Activated CD8-positive, alpha-beta memory T cell treated with anti-CD3 and anti-CD28 coated beads for 1 hour (primary cell): ENCODE results near the gene TEAD1.

Experiments
- DNase-seq, 2 donors: peaks; one replicate each; pipeline ENCODE4 v3.0.0-alpha.2; 2020; ENCODE audit warnings: low read depth in 1 of 2; ENCODE audit errors: extremely low read depth in 1 of 2

TEAD1 gene

DNA sequence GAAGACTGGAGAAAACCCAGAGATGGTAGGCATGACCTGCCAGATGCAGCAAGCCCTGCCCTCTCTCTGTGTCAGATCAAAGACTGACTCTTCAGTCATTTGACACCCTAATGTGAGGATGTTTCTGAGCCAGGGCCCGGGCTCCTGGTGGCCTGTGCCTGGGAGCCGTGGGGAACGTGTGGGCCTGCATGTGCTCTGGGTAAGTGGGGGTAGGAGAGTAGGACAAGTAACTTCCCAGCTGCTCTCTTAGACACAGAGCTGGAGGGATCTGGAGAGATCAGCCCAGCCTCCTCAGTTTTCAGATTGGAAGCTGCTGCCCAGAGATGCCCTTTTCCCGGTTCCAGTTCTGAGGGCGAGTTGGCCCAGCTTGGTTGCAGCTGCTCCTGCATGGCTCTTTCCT, 110.8 kb downstream of the TEAD1 start:
- no peak for DNase-seq

DNA sequence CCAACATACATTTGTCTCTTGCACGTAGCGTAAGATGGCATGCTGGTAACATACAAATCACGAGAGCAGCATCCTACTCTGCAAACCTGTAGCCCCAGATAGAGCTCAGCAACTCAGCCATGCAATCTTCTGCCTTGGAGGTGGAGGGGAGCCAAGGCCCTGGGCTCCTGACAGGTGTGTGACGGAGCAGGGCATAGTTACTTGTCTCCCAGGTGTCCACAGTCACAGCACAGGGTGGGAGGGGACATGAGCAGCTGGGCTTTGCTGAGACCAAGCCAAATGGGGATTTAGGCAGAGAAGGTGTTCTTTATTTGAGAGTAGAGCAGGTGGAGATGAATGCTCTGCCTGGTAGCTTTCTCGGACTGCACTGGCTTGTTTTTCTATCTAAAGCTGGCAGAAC, 111.7 kb downstream of the TEAD1 start:
- DNase-seq: no peak

DNA sequence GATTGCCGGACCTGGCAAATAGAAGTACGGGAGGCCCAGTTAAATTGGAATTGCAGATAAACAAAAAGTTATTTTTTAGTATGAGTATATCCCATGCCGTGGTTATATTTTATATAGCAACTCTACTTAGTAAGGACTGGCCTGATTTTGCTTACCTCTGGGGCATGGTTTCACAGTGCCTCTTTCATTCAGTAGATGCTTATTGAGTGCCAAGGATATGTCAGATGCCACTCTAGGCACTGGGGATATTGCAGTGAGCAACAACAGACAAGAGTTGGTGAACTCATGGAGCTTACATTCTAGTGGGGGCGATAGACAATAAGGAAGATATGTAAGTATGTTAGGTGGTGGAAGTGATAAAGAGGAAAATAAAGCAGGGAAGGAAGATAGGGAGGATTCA, 112.2 kb downstream of the TEAD1 start:
- DNase-seq: no peak

DNA sequence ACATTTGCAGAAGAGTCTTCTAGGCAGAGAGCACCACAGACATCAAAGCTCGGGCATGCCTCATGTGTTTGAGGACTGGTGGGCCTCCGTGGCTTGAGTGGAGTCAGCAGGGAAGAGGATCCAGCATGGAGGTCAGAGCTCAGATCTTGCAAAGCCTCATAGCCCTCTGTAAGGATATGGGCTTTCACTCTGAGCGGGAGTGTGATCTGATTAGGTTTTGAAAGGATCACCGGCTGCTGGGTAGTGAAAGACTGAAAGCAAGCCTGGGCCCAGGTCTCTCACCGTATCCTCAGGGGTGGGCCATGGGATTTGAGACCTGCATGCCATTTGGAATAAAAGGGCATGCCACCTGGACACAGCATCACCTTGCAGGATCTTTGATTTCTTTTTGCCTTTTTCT, 112.7 kb downstream of the TEAD1 start:
- no peak for DNase-seq

DNA sequence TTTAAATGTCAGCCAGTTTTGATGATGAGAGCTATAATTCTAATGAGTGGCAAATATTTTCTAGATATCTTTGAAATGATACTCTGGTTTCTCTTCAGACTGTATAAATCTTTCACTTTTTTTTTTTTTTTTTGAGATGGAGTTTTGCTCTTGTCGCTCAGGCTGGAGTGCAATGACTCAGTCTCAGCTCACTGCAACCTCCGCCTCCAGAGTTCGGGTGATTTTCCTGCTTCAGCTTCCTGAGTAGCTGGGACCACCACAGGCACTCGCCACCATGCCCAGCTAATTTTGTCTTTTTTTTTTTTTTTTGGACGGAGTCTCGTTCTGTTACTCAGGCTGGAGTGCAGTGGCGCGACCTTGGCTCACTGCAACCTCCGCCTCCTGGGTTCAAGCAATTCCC, 113.6 kb downstream of the TEAD1 start:
- no peak for DNase-seq

DNA sequence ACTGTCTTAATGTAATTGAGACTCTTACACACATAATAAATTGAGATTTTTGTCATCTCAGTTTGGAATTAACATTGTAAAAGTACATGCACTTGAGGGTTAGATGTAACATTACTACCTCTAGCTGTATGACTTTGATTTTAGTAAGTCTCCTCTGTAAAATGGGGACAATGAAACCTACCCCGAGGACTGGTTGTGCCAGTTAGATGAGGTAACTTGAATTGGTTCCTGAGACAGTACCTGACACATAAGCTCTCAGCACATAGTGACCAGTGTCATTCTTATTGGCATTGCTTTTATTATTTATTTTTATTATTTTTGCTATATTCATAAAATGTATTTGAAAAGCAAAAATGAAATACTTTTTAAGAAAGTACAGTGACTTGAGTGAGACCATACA, 114.8 kb downstream of the TEAD1 start:
- no peak for DNase-seq

DNA sequence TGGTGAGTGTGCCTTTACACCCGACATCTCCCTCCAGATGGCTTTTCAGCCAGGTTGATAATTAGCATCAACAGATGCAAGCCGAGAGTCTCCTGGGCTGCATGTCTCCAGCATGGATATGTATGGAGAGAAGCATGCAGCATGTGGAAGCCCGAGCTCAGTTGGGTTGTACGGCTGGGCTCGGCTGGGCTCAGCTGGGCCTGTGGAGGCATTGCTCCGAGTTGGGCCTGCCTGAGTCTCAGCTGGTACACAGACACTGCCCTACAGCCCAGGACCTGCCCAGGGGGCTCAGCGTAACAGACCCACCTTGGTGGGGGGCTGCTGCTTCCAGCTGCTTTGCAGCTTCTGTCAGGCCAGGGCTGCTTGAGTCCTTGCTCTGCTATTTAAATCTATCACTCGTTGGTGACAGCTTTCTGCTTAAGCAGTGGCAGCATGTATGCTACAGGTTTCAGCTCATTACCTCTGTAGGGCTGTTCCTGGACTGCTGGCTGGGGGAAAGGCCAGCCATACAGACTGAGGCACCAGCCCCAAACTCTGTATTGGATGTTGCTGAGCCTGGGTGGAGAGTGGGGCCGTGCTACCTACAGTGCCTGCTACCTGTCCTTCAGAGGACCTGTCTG, 115.5 kb downstream of the TEAD1 start:
- DNase-seq: no peak

DNA sequence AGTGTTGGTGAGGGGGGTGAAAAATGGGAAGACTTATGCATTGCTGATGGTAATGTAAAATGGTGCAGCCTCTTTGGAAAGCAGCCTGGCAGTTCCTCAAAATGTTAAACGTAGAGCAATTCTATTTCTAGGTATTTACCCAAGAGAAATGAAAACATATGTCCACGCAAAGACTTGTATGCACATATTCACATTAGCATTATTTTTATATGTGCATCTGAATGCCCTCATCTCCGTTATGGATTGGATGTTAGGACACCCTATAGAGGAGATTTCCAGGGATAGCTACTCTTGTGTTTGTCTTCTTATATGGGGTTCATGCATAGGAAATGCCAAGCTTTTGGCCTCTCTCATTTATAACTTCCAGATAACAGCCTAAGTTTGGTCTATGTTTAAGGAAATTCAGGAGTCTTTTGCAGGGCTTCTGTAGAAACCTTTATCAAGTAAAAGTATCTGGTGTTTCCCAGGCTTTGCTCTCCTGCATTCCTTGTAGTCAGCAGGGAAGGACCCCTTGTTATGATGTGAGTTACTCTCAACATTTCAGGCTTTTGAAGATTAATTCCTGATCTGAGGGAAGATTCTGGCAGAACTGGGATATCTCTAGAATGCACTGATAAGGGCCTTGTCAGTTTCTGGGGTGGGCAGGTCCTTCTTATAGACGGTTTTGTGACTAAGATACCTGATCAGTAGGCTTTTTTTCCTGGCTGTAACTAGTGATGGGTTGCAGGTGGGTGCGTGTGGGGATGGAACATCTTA, 116.8 kb downstream of the TEAD1 start:
- DNase-seq: no peak

DNA sequence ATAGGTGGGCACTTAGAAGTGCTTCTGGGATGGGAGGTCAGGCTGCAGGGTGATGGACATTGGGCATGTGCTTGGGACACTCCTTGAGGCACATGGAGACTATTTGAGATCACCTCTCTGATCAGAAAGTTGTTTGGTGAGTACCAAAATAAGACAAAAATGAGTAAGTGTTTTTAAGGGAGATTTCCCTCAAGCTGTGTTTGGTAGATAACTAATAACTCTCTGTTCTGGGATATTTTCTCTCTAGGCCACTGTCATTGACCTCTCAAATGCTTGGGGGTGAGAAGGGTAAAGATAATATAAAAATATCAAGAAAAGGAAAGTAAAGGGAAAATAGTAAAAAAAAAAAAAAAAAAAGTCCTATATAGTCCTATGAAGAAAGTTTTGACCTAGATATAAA, 117.8 kb downstream of the TEAD1 start:
- DNase-seq: no peak

DNA sequence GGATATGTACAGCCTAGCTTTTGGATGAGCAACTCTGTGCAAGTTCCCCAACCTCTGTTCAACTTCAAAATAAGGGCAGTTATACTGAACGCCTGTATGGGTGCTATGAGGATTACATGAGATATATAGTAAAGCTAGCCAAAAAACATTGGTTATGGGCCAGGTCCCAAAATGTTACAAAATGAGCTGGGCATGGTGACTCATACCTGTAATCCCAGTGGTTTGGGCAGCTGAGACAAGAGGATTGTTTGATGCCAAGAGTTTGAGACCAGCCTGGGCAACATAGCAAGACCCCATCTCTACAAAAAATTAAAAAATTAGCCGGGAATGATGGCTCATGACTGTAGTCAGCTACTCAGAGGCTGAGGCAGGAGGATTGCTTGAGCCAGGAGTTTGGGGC, 118.4 kb downstream of the TEAD1 start:
- DNase-seq: no peak

DNA sequence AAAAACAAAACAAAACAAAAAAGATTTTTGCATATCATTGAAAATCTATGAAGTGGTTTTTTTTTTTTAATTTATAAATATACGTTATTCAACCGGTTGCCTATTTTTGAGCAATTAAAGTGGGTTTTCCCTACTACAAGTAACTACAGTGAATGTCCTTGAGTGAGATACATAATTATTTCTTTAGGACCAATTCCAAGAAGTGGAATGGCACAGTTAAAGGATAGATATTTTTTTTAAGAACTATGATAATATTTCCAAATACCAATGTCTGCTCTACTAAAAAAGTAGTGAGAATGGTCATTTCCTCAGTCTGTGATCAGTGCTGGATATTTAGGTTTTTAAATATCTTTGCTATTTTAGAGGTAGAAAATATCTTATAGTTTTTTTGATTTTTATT, 118.8 kb downstream of the TEAD1 start:
- DNase-seq: no peak

DNA sequence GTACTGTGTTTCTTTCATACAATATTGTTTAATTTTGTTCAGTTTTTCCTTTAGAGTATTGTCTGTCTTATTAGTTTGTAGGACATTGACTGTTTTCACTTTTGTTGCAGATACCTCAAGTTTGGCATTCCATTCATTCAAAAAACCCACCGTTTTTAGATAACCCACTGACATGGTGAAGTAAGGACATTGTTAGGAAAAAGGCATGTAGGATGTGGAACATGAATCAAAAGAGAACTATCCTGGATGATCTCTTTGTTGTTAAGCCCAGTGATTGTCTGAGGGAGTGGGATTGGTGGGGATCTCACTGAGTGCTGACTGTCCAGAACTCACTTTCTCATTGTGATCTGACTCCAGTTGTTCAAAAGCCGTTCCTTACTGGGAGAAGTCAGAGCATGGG, 119.3 kb downstream of the TEAD1 start:
- DNase-seq: no peak

DNA sequence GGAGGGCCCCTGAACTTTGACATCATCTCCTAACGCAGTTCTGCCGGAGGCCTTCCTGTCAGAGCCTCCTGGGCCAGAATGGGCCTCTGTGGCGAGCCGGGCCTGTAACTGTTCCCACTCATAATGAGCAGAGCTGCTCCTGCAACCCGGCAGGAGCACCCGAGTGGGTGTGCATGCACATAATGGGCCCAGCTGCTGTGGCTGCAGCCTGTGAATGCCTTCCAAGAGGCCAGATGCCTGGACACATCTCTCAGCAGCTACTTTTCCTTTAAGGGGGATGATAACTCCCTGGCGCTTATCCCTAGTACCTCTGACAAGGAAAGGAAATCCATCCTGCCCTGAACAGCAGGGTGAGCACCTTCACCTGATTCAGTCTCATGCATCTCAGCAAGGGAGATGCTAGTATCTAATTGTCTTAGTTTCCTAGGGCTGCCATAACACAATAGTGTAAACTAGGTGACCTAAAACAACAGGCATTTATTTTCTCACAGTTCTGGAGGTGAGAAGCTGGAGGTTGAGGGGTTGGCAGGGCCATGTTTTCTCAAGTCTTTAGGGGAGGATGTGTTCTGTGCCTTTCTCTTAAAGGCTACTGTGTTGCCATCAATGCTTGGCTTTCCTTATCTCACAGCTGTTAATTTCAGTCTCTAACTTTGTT, 120.5 kb downstream of the TEAD1 start:
- no peak for DNase-seq

DNA sequence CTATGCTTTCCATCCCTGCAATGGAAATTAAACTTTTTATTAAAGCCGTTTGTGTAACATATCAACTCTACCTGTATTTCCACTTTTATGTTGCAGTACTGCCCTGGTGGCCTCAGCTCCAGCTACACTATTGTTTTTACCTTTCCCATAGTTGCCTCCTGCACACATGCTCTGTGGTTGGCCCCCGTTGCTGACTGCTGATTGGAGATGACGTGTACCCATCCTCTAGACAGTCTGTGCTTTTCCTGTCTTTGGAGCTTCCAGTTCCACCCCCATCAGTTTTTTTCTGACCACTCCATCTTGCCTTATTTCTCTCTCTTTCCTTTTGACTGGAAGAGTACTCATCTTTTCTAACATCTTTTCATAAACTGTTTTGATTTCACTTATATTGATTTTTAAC, 123.8 kb downstream of the TEAD1 start:
- no peak for DNase-seq

DNA sequence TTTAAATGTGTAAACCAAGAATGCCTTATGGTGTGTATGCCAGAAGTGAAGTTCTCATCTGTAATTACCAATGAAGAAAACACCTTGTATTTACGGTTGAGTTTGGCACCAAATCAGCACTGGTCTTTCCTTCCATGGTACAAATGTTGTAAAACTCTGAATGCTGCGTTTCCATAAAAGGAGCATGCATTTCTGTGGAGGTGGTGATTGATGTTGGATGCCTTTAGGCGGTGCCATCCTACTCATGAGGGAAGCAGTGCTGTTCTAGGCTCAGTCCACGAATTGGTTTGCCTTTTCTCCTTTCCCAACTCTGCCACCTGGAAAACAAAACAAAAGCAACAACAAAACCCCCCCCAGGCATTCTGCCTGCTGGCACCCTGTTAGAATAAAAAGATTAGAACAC, 124.4 kb downstream of the TEAD1 start:
- no peak for DNase-seq

DNA sequence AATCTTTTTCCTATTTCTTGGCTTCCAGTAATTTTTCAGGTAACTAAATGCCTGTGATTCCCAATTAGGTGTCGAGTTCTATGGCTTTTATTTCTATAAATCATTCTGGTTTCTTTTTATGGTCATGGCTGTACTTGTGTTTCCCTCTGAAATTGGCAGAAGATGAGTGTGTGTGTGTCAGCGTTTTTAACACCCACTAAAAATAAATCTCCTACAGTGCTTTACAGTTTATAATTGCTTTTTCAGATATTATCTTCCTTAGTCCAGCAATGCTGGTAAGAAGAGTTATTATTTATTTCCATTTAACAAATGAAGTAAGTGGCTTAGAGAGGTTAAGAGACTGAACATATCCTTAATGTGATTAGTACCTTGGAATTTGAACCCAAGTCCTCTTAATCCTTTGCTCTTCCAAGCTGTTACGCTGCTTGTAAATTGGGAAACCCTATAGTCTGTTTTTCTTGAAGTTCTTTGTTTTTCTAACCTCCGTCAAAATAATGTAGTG, 125.2 kb downstream of the TEAD1 start:
- no peak for DNase-seq

DNA sequence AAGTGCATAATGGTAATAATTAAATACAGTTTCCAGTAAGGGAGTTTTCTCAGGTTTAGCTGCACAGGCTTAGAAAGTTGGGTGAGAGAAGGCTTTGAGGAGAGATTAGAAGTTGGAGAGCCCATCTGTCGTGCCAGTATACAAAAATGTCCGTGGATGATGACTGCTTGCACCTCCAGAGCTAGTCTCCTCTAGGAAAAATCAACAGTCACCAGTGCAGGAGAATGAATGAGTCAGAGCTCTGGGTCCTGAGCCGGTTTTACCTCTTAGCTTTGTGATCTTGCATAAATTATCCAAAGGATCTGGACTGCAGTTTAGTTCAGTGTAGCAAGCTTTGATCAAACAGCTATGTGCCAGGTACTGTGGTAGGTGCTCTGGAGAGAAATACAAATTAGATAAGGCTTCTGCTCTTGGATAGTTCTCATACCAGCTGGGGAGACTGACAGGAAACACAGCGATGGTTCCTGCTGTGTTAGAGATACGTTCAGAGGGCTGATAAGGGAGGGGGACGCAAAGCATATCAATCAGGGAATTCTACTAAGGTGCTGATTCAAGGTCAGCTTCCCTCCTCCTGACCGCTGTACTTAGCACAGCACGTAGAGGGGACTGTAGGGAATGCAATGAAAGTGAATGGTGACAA, 125.9 kb downstream of the TEAD1 start:
- no peak for DNase-seq

DNA sequence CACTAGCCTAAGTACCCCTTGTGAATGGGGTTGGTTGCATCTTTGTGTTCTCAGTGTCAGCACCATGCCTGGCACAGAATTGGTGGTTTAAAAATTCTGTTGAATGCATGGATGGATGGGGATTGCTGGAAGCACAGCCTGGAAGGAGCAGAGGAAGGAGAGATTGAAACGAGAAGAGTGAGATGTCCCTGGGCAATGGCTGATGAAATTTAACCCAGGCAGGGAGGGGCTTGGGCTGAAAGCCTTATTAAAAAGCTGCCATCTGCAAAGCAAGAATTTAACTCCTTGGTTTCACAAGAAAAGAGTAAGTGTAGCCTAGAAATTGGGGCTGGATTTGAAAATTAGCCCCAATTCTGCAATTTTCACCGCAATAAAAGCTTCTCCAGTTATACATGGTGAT, 126.7 kb downstream of the TEAD1 start:
- no peak for DNase-seq

DNA sequence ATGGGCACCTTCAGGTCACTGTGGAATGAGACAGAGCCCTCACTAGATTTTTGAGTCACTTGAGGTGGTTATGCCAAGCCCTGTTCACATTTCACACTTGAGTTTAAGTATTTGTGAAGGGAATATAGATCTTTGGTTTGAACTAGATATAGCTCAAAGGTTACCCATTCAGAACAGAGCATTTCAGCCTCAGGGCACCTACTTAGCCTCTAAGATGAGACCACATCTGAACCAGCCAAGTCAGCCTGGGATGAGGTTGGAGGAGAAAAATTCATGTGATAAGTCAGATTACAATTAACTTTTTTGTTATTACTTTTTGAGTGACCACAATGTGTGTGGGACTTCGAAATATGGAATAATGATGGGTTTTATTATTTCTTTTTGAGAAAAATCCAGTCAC, 127.8 kb downstream of the TEAD1 start:
- DNase-seq: no peak

DNA sequence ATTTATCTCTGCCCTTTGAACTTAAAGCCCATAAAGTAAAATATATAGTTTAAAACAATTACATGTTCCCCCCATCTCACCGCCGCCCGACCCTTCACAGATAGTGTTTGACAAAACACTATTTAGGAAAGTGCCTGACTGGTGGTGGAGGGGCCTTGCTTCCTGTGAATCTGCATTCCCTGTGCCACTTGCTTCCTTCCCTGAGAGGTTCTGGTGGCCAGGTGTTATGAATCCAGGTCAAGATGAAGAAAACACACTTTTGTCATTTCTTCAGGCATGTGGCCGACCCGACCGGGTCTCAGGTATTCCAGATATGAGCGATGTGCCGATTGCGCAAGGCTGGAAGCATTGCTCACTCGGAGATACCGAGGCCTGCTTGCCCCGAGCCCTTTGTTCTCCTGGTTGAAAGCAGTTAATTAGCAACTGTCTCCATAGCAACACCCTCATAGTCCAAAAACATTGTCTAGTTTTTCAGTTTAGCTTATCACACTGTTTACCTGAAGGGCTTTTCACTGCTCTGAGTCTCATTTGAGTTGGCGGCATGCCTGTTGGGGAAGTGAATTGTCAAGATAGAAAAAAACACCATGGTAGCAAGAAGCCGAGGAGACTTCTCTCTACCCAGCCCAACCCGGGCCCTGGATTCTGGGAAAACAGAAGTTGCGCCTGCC, 128.3 kb downstream of the TEAD1 start:
- no peak for DNase-seq
